RWPE1 (cell line): Measurements from ENCODE around the gene NCAM1.

ENCODE experiments used
- CTCF ChIA-PET: fragments of 350-600 bp; sonication (Branson Sonifier 250); formaldehyde crosslinking; extraction: SDS; loops from one replicate; lab custom pipeline; 2021; lab: Yijun Ruan, JAX
- POLR2A ChIA-PET: fragments of 400-600 bp; formaldehyde crosslinking; extraction: SDS; loops from one replicate; lab custom pipeline; 2020; ENCODE audit warnings: antibody characterized with exemption; ENCODE audit not compliant: low non-redundant PET; lab: Yijun Ruan, JAX
- DNase-seq: peaks from one replicate; pipeline ENCODE4 v3.0.0; 2012; ENCODE audit warnings: low spot score
- H3K27ac ChIP-seq: fragments of 450-650 bp; 2 replicates; pipeline ENCODE4 v1.5.1; 2017
- TF ChIP-seq, protein P1 (sequence below): fragments of 450-650 bp; conservative IDR thresholded peaks from 2 replicates; pipeline ENCODE4 v1.5.1; 2017; ENCODE audit warnings: low read depth, mild to moderate bottlenecking

Gene NCAM1

DNA sequence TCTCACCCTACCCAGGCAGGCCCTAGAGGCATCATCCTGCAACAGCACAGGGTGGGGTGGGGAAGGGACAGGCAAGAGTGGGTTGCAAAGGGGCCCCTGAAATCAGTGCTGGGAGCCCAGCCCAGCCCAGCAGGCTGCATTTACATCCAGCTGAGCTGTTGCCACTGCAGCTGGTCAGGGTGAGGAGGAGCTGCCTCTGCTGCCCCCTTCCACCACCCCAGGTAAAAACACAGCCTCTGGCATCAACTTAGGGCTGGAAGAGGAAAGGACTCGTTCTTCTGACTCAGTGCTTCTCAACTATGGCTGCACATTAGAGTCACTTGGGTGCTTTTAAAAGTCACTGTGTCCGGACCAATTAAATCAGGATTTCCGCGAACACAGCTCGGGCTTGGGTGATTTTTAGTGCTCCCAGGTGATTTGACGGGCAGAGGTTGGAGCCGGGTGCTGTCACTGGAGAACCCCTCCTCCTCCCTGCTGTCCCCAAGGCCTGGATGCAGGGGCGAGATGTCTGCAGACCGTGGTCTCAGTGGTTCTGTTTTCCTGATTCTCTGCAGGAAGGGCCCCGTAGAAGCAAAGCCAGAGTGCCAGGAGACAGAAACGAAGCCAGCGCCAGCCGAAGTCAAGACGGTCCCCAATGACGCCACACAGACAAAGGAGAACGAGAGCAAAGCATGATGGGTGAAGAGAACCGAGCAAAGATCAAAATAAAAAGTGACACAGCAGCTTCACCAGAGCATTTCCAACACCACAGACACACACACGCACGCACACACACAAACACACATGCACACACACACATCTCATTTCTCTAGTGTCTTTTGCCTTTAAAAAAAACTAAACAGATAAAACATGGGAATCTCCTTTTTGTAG lies 313.7 kb downstream of the NCAM1 start:
- H3K27ac ChIP-seq = no peak overlapping the region
- ChIA-PET CTCF (interaction anchor here (0.6 to 1.0 kb wide), 3 partner anchors 12 to 160 kb away, joined by 3 read pairs; no protein-coding TSS in a partner anchor), POLR2A (no interaction called here)
- peak; percentile 27 for DNase-seq
- TF ChIP-seq, protein P1, sequence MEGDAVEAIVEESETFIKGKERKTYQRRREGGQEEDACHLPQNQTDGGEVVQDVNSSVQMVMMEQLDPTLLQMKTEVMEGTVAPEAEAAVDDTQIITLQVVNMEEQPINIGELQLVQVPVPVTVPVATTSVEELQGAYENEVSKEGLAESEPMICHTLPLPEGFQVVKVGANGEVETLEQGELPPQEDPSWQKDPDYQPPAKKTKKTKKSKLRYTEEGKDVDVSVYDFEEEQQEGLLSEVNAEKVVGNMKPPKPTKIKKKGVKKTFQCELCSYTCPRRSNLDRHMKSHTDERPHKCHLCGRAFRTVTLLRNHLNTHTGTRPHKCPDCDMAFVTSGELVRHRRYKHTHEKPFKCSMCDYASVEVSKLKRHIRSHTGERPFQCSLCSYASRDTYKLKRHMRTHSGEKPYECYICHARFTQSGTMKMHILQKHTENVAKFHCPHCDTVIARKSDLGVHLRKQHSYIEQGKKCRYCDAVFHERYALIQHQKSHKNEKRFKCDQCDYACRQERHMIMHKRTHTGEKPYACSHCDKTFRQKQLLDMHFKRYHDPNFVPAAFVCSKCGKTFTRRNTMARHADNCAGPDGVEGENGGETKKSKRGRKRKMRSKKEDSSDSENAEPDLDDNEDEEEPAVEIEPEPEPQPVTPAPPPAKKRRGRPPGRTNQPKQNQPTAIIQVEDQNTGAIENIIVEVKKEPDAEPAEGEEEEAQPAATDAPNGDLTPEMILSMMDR = no peak

DNA sequence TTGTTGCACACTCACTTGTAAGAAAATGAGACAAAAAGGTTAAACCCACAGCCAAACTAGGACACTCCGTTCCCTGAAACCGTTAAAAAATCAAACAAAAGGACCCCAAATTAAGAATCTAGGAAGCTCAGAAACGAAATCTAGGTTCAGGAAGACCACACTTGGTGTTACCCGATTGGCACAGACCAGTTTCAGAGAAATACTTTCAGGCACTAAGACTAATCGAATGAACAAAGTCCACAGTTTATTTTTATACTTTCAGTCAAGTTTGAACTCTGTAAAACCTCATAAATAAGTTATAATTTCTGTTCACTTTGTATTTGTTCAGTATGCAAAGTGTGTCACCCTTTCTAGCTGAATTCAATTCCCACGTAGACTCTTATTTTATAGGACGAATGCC lies 314.4 kb downstream of the NCAM1 start:
- DNase-seq = no peak
- CTCF ChIA-PET = interaction anchor here (0.5 to 0.7 kb wide), 3 partner anchors 128 to 200 kb away, joined by 3 to 7 read pairs (median 3); no protein-coding TSS in a partner anchor
- TF ChIP-seq, protein P1 = no peak
- H3K27ac ChIP-seq = no peak overlapping the region
- POLR2A ChIA-PET = no interaction called here

DNA sequence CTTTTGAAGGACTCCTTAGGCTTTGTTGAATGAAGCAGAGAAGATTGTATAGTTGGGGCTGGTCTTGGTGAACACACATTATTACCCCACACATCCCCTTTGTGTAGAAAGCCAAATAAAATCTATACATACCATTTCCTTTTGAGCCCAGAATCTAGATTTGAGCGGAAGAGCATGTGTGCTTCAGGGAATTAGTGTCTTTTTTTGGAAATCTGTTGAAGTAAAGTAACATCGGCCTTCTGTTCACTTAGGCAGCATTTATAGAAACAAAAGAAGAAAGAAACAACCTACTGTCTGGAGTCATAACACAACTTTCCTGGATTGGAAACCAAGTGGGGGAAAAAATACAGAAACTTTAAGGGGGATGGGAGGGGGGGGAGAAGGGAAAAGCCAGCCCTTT lies 315.2 kb downstream of the NCAM1 start:
- TF ChIP-seq, protein P1 = no peak
- CTCF ChIA-PET = interaction anchor here (0.7 kb wide), 1 partner anchor 129 kb away, joined by 3 read pairs; no protein-coding TSS in a partner anchor

DNA sequence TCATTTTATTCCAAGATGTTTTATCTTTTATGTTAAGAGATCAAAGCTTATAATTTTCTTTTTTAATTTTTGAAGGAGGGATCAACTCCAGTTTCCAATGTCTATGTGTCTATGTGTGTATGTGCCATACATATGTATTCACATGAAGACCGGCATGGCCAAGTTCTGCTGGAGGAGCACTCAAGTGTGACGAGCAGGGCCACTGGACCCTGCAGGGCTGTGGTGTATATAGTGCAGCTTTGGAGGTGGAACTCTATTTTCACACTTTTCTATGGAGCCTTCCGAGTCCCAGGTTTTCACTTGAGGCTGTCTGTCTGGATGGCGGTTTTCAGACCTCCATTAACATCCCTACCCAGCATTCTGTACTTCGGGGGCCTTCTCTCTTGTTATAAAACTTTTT lies 316.7 kb downstream of the NCAM1 start:
- ChIA-PET POLR2A (no interaction called here), CTCF (no interaction called here)
- TF ChIP-seq, protein P1 = no peak
- H3K27ac ChIP-seq = no peak overlapping the region
- DNase-seq = no peak

More for the DNA sequence above, 315.2 kb downstream of the NCAM1 start:
- no peak for DNase-seq
- POLR2A ChIA-PET = no interaction called here
- H3K27ac ChIP-seq = no peak overlapping the region

DNA sequence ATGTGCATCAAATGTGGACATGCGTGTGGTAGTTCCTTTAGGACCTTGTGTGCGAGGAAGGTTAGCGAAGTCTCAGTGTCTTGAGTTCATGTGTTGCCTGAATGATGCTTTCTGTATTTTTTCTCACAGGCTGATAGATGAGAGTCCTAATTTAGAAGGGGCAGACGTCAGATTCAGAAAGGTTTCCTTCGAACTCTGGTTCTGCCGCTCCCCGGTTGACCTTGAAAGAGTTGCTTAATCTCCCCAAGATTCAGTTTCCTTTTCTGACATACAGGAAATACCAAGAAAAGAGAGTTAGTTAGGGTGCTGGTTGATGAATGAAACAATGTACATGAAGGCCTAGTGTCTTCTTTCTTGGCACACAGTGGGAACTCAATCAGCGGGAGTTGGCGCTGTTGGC lies 317.3 kb downstream of the NCAM1 start:
- TF ChIP-seq, protein P1 = no peak
- H3K27ac ChIP-seq = no peak overlapping the region
- ChIA-PET CTCF (interaction anchor here (0.7 kb wide), 1 partner anchor 216 kb away, joined by 3 read pairs; no protein-coding TSS in a partner anchor), POLR2A (no interaction called here)
- no peak for DNase-seq

DNA sequence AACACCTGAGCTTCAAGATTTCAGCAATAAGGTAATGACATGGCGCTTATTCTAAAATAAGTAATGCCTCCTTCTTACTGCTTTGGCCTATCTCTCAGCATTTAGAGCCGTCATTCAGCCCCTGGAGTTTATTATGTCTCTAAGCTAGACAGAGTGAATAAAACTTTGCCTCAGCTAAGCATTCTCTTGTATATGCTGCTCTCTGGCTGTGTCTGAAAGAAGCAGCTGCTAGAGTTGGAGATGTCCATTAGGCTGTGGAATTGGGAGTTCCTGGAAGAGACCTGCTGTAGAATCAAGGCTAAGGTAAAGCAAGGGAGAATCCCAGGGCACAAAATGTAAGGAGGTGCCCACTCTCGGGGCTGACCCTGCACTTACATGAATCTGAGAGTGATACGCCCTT lies 317.7 kb downstream of the NCAM1 start:
- POLR2A ChIA-PET = no interaction called here
- TF ChIP-seq, protein P1 = no peak
- CTCF ChIA-PET = interaction anchor here (0.7 kb wide), 1 partner anchor 215 kb away, joined by 3 read pairs; no protein-coding TSS in a partner anchor
- H3K27ac ChIP-seq = no peak overlapping the region
- DNase-seq = no peak
